Upper lobe of right lung (tissue), 1 donor: ENCODE results near the gene NXN. TPM values are rescaled to one million over a fixed set of nuclear protein-coding genes. Genes with fewer than 3 reads are reported as not detected.

Experiments
- ATAC-seq: fragments of 200-7000 bp; cut with Tn5 transposase; one replicate; pipeline ENCODE4 v1.9.1; 2020; ENCODE audit warnings: mild to moderate bottlenecking, moderate library complexity
- DNase-seq: peaks from one replicate; pipeline ENCODE4 v3.0.0-alpha.2; 2020
- H3K27ac ChIP-seq: fragments of 200-600 bp; one replicate; pipeline ENCODE4 v1.8.0; 2022
- H3K27me3 ChIP-seq: fragments of 200-600 bp; one replicate; pipeline ENCODE4 v1.8.0; 2022; ENCODE audit warnings: mild to moderate bottlenecking
- H3K36me3 ChIP-seq: fragments of 200-600 bp; one replicate; pipeline ENCODE4 v1.8.0; 2022
- H3K4me1 ChIP-seq: fragments of 200-600 bp; one replicate; pipeline ENCODE4 v1.8.0; 2022
- H3K4me3 ChIP-seq: fragments of 200-600 bp; one replicate; pipeline ENCODE4 v1.8.0; 2022; ENCODE audit warnings: mild to moderate bottlenecking
- H3K9me3 ChIP-seq: fragments of 200-600 bp; one replicate; pipeline ENCODE4 v1.8.0; 2022
- intact Hi-C: fragments of 100-400 bp; cut with DNase I; formaldehyde crosslinking; loops from one replicate; pipeline ENCODE4 v1.11.0; 2022
- total RNA-seq: library from RNA; stranded (reverse); fragmentation: NEBNext Ultra II Directional; extraction: Animal tissue kit (Norgen Biotek cat#: 25700); gene quantifications from one replicate; pipeline ENCODE4 v1.2.1, GENCODE V29; 2021
- TF ChIP-seq, protein P1 (sequence below): fragments of 200-600 bp; IDR thresholded peaks from one replicate; pipeline ENCODE4 v1.8.0; 2022; ENCODE audit warnings: antibody characterized with exemption
- donor health status: DM: no; HTN: yes; CAD: no; lungs with severe emphysema.

NXN gene
- total RNA-seq, 1 donor from 2014 or later: 57.3 TPM

DNA sequence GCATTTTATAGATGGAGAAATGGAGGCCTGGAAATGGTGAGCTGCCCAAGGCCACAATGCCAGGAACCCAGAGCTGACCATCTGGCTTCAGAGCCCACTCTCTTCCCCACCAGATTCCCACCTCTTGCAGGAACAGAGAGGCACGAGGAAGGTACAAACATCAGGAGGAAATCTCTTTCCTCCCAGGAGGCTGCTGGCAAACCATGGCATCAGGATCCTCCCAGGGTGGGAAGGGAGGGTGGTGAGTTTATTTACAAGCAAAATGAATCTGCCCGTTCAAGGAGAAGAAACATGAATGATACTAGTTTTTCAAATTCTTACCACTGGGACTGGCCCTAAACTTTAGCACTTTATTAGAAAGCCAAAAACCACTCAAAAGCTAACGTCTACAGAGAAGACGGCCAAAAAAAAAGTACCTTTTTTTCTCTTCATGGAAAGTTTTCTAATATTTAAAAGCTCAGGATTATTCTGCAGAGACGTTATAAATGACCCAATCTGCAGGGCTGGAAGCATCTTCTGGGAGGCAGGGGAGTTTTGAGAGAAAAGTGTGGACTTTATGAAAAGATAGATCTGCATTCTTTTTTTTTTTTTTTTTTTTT is 79.1 kb downstream of the NXN start:
- no peak for ATAC-seq
- H3K4me1 ChIP-seq: peaks cover 29% of the 10 kb centered on the region
- DNase-seq: no peak
- intact Hi-C loops: no loop called here
- no peaks in the 10 kb centered on the region for H3K9me3 ChIP-seq
- no peak overlapping the region for H3K4me3 ChIP-seq
- H3K27ac ChIP-seq: no peak overlapping the region
- no peaks in the 10 kb centered on the region for H3K27me3 ChIP-seq
- TF ChIP-seq, protein P1, sequence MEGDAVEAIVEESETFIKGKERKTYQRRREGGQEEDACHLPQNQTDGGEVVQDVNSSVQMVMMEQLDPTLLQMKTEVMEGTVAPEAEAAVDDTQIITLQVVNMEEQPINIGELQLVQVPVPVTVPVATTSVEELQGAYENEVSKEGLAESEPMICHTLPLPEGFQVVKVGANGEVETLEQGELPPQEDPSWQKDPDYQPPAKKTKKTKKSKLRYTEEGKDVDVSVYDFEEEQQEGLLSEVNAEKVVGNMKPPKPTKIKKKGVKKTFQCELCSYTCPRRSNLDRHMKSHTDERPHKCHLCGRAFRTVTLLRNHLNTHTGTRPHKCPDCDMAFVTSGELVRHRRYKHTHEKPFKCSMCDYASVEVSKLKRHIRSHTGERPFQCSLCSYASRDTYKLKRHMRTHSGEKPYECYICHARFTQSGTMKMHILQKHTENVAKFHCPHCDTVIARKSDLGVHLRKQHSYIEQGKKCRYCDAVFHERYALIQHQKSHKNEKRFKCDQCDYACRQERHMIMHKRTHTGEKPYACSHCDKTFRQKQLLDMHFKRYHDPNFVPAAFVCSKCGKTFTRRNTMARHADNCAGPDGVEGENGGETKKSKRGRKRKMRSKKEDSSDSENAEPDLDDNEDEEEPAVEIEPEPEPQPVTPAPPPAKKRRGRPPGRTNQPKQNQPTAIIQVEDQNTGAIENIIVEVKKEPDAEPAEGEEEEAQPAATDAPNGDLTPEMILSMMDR: no peak
- H3K36me3 ChIP-seq: no peaks in the 10 kb centered on the region

DNA sequence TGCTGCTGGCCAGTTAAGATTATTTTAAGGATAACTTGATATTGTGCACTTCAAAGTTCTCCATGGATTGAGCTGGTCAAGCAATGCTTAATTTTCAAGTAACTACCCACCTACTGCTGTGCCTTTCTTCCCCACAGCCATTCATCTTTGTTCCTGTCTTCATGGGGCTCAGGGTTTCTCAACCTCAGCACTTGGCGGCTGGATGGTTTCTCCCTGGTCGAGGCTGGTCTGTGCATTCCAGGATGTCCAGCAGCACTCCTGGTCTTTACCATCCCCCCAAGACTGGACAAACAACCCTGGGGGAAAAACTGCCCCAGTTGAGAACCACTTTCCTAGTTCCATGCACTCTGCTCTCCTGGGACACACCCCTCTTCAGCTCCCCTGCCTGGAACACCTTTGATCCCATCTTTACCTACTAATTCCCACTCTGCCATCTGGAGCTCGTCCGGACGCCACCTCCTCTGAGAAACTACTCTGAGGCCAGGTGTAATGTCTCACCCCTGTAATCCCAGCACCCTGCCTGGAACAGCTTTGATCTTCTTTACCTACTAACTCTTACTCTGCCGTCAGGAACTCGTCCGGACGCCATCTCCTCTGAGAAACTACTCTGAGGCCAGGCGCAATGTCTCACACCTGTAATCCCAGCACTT is 81.5 kb downstream of the NXN start:
- H3K4me1 ChIP-seq: peaks cover 29% of the 10 kb centered on the region

DNA sequence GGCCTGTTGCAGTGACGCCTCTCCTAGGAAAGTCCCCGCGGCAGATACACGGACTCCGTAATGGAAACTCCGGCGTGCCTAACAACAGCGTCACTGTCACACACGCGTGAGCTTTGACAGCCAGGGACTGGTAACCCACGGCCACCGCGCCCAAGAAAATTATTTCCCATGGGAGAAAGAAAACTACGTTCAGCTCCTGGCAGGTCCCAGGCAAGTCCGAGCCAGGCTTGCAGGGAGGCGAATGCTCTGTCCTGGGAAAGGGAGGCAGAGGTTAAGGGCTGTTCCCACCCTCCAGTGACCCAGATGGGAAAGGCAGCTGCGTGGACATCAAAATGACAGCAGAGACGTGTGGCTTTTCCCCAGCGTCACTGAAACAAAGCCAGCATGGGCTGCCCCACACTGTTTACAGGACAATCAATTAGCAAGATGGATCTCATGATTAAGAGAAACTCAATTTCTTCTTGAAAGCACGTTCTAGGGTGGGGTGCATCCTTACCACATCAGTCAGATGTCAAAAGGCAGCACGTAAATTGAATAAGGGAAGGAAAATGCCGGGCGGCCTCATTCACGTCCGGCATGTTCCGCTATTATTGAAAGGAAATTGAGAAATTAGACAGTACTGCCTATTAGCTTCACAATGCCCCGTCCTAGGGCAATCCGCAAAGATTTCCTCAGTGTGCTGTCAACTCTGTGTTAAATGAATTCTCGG is 82.5 kb downstream of the NXN start:
- ATAC-seq (peak; percentile 70), DNase-seq (no peak)
- H3K9me3 ChIP-seq: no peaks in the 10 kb centered on the region
- TF ChIP-seq, protein P1: no peak
- peaks cover 26% of the 10 kb centered on the region for H3K4me1 ChIP-seq
- peak overlapping the region; percentile 55 for H3K27ac ChIP-seq
- no peaks in the 10 kb centered on the region for H3K36me3 ChIP-seq
- H3K4me3 ChIP-seq: no peak overlapping the region
- intact Hi-C loops: no loop called here
- no peaks in the 10 kb centered on the region for H3K27me3 ChIP-seq

More for the DNA sequence above, 81.5 kb downstream of the NXN start:
- Histone ChIP-seq H3K9me3 (no peaks in the 10 kb centered on the region), H3K36me3 (no peaks in the 10 kb centered on the region), H3K27me3 (no peaks in the 10 kb centered on the region), H3K27ac (no peak overlapping the region), H3K4me3 (no peak overlapping the region)
- intact Hi-C loops: no loop called here
- ATAC-seq (no peak), DNase-seq (no peak)
- TF ChIP-seq, protein P1: no peak

DNA sequence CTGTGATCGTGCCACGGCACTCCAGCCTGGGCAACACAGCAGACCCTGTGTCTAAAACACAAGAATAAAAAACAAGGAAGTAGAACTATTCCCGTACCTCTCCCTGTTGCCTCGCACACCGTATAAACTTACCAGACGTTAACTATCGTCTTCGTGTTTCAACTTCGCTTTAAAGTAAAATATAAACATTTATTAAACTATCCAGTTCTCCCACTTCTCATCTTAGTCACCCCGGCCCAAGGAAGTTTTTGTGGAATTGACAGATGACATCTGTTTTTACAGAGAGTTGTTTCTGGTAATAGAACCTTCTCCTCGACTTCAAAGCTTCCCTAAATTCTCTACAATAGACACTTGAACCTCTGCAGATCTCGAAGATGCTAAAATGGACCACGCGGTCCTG is 83.1 kb downstream of the NXN start:
- Histone ChIP-seq H3K9me3 (no peaks in the 10 kb centered on the region), H3K4me1 (peaks cover 22% of the 10 kb centered on the region), H3K36me3 (no peaks in the 10 kb centered on the region), H3K4me3 (no peak overlapping the region), H3K27ac (peak overlapping the region; percentile 55), H3K27me3 (no peaks in the 10 kb centered on the region)
- ATAC-seq (no peak), DNase-seq (no peak)
- TF ChIP-seq, protein P1: no peak
- intact Hi-C loops: no loop called here

DNA sequence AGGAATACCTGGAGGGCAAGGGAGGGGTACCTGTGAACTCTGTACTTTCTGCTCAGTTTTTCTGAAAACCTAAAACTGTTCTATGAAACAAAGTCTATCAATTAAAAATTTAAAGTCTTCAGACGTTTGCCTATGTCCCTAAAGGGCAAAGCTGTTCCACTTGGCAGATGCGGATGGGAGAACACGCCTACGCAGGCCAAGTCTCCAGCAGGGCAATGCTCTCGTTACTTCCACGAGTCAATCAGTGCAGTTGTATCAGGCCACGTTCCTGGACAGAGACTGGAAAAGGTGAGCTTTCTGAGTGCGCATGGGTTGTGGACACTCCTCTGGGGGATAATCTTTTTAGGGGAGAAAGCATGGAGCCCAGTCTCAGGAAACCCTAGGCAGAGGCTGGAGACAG is 86.6 kb downstream of the NXN start:
- DNase-seq (no peak), ATAC-seq (no peak)
- intact Hi-C loops: no loop called here
- Histone ChIP-seq H3K27me3 (no peaks in the 10 kb centered on the region), H3K9me3 (no peaks in the 10 kb centered on the region), H3K4me1 (peaks cover 10% of the 10 kb centered on the region), H3K27ac (no peak overlapping the region), H3K36me3 (no peaks in the 10 kb centered on the region), H3K4me3 (no peak overlapping the region)
- TF ChIP-seq, protein P1: no peak
